ENCODE measurements around the gene SEC14L2. TPM values are rescaled to one million over a fixed set of nuclear protein-coding genes. Genes with fewer than 3 reads are reported as not detected.

SEC14L2 gene
- total RNA-seq, 2 donors from 2014 or later, result 0.89 to 2.8 TPM

- no peak for TF ChIP-seq CTCF (IDR thresholded peaks at IDR 0.05)
- no peaks in the 10 kb centered on the region for H3K36me3 ChIP-seq
Measured at GRCh38 chr22:30452861-30453260, 56.0 kb downstream of the SEC14L2 start.

GRCh38 chr22:30453731-30454510 is 57.1 kb downstream of the SEC14L2 start:
- no peak for TF ChIP-seq CTCF (IDR thresholded peaks at IDR 0.05)
- no peaks in the 10 kb centered on the region for H3K27me3 ChIP-seq
- no peak for DNase-seq (ENCODE audit: low spot score)

More at GRCh38 chr22:30452861-30453260, 56.0 kb downstream of the SEC14L2 start:
- H3K4me1 ChIP-seq, result no peaks in the 10 kb centered on the region
- H3K27ac ChIP-seq, result no peak overlapping the region
- H3K27me3 ChIP-seq, result no peaks in the 10 kb centered on the region
- H3K9me3 ChIP-seq, result no peaks in the 10 kb centered on the region
- no peak for DNase-seq (ENCODE audit: low spot score)
- H3K4me3 ChIP-seq, result no peak overlapping the region

GRCh38 chr22:30455075-30455840 is 58.4 kb downstream of the SEC14L2 start:
- Histone ChIP-seq H3K36me3 (no peaks in the 10 kb centered on the region), H3K9me3 (no peaks in the 10 kb centered on the region), H3K4me1 (no peaks in the 10 kb centered on the region), H3K27ac (no peak overlapping the region), H3K27me3 (no peaks in the 10 kb centered on the region), H3K4me3 (no peak overlapping the region)
- TF ChIP-seq CTCF (IDR thresholded peaks at IDR 0.05), result no peak
- no peak for DNase-seq (ENCODE audit: low spot score)

More at GRCh38 chr22:30453731-30454510, 57.1 kb downstream of the SEC14L2 start:
- Histone ChIP-seq H3K4me3 (no peak overlapping the region), H3K36me3 (no peaks in the 10 kb centered on the region), H3K27ac (no peak overlapping the region), H3K9me3 (no peaks in the 10 kb centered on the region), H3K4me1 (no peaks in the 10 kb centered on the region)

- H3K4me1 ChIP-seq, result no peaks in the 10 kb centered on the region
- no peak overlapping the region for H3K4me3 ChIP-seq
- DNase-seq (ENCODE audit: low spot score), result no peak
- H3K27ac ChIP-seq, result no peak overlapping the region
- H3K27me3 ChIP-seq, result no peaks in the 10 kb centered on the region
- no peaks in the 10 kb centered on the region for H3K36me3 ChIP-seq
- H3K9me3 ChIP-seq, result no peaks in the 10 kb centered on the region
- TF ChIP-seq CTCF (IDR thresholded peaks at IDR 0.05), result no peak
Measured at GRCh38 chr22:30457981-30458380, 61.2 kb downstream of the SEC14L2 start.

GRCh38 chr22:30459181-30460052 is 62.6 kb downstream of the SEC14L2 start:
- Histone ChIP-seq H3K27ac (no peak overlapping the region), H3K27me3 (no peaks in the 10 kb centered on the region), H3K4me3 (no peak overlapping the region), H3K36me3 (no peaks in the 10 kb centered on the region), H3K9me3 (no peaks in the 10 kb centered on the region), H3K4me1 (no peaks in the 10 kb centered on the region)
- TF ChIP-seq CTCF (IDR thresholded peaks at IDR 0.05), result no peak
- DNase-seq (ENCODE audit: low spot score), result no peak
